Adrenal gland (tissue), 12 donors: ENCODE results near the gene CNNM2. TPM values are rescaled to one million over a fixed set of nuclear protein-coding genes. Genes with fewer than 3 reads are reported as not detected.

Source experiments
- DNase-seq, 7 donors: peaks; one replicate each; pipeline ENCODE4 v3.0.0-alpha.2; 2019 to 2020
- H3K27ac ChIP-seq, 5 donors: fragments of 200-600 bp; sonication (generic) in 4 of 5; 1 replicate in 3 of 5; 2 replicates in 2 of 5; pipeline versions ENCODE4 v1.5.1 to v1.8.0; 2016 to 2020; ENCODE audit warnings: mild to moderate bottlenecking in 1 of 5
- H3K27me3 ChIP-seq: fragments of 200-600 bp; 2 replicates; pipeline ENCODE4 v1.8.0; 2021
- H3K36me3 ChIP-seq, 2 donors: fragments of 200-600 bp; replicated peaks in 1 of 2; 1 replicate in 1 of 2; 2 replicates in 1 of 2; pipeline versions ENCODE4 v1.5.1 to v1.8.0; 2018 to 2022
- H3K4me1 ChIP-seq, 2 donors: fragments of 200-600 bp; replicated peaks in 1 of 2; 1 replicate in 1 of 2; 2 replicates in 1 of 2; pipeline versions ENCODE4 v1.5.1 to v1.8.0; 2018 to 2021
- H3K4me3 ChIP-seq, 4 donors: fragments of 200-600 bp; sonication (generic) in 3 of 4; one replicate each; pipeline ENCODE4 v1.5.1; 2016 to 2018
- H3K9me3 ChIP-seq, 3 donors: fragments of 200-600 bp; sonication (generic) in 1 of 3; replicated peaks in 1 of 3; 1 replicate in 2 of 3; 2 replicates in 1 of 3; pipeline versions ENCODE4 v1.5.1 to v1.8.0; 2016 to 2021
- POLR2A ChIP-seq, 2 donors: fragments of 450-650 bp; IDR thresholded peaks; one replicate each; pipeline ENCODE4 v1.6.1; 2017; ENCODE audit warnings: antibody characterized with exemption in 2 of 2, mild to moderate bottlenecking in 2 of 2, moderate library complexity in 1 of 2
- WGBS, 4 donors: extraction: QIAGEN DNeasy Blood & Tissue Kit in 2 of 4; methylation state at CpG; one replicate each; pipeline versions ENCODE4 v1.1.5 to v1.1.7; 2013 to 2017; 5-methylcytosine and 5-hydroxymethylcytosine counted together
- intact Hi-C, 2 donors: fragments of 100-400 bp; cut with DNase I; formaldehyde crosslinking; loops; one replicate each; pipeline versions ENCODE4 v1.14.1 to v1.15.0; 2022 to 2023
- polyA plus RNA-seq, 3 donors: library from polyadenylated mRNA; stranded (reverse); fragments of 200-250 nt in 2 of 3; fragments of 350-450 nt in 1 of 3; fragmentation: Illumina TruSeq in 1 of 3; extraction: RNeasy Lipid Tissue Mini Kit (QIAGEN cat#74804) in 1 of 3; gene quantifications; one replicate each; pipeline ENCODE4 v1.2.3, GENCODE V29; 2013 to 2014
- total RNA-seq, 9 donors: library from RNA; depleted of rRNA in 4 of 9; stranded (reverse); fragments of >200 nt in 4 of 9; fragments of 120-200 nt in 1 of 9; fragmentation: NEBNext Ultra II Directional in 1 of 9; extraction: Animal tissue kit (Norgen Biotek cat#: 25700) in 1 of 9; gene quantifications; one replicate each; pipeline versions ENCODE4 v1.1.0 to v1.2.4, GENCODE V29; 2013 to 2023
- TF ChIP-seq, protein P1 (sequence below), 6 experiments: fragments of 450-650 bp in 4 of 6; fragments of 200-600 bp in 2 of 6; sonication (generic) in 1 of 6; IDR thresholded peaks; 1 replicate in 5 of 6; 2 replicates in 1 of 6; pipeline versions ENCODE4 v1.5.1 to v1.8.0; 2016 to 2021; ENCODE audit warnings: antibody characterized with exemption in 6 of 6, mild to moderate bottlenecking in 2 of 6, moderate library complexity in 1 of 6
- donor health status: healthy with polysubstance abuse.
- donor health status: Bipolar disorder and iron deficiency.
- donor health status: DM: yes; HTN: yes; CAD: no.
- donor health status: DM: no; HTN: no; CAD: no.
- donor health status: DM: no; HTN: no; CAD: no.
- donor health status: DM: yes; HTN: yes; CAD: no.

The CNNM2 gene
- total and polyA plus RNA-seq, 12 donors: 5.4 to 52.0 (median 36.6) TPM

DNA sequence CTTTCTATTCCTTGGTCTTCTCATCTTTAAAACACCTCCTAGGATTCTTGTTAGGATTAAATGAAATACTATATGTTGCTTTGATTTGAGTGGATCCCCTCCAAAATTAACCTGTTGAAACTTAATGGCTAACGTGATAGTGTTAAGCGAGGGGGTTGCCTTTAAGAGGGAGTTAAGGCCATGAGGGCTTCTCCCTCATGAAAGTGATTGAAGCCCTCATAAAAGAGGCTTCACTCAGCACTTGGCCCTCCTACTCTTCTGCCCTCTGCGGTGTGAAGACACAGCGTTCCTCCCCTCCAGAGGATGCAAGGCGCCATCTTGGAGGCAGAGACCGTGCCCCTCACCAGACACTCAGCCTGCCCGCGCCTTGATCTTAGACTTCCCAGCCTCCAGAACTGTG lies 46.6 kb downstream of the CNNM2 start:
- no peak for DNase-seq
- intact Hi-C loops: no loop called here
- Histone ChIP-seq H3K27ac (peak overlapping the region; percentile 42 to 79 (median 74)), H3K9me3 (no peaks in the 10 kb centered on the region), H3K36me3 (no peaks in the 10 kb centered on the region), H3K27me3 (no peaks in the 10 kb centered on the region), H3K4me3 (no peak overlapping the region), H3K4me1 (peaks cover 35 to 38% of the 10 kb centered on the region in 2 donors)
- WGBS, 4 donors: 91 to 96% (median 94%) methylated on average over 8 of the region's 8 CpGs
- TF ChIP-seq, protein P1, sequence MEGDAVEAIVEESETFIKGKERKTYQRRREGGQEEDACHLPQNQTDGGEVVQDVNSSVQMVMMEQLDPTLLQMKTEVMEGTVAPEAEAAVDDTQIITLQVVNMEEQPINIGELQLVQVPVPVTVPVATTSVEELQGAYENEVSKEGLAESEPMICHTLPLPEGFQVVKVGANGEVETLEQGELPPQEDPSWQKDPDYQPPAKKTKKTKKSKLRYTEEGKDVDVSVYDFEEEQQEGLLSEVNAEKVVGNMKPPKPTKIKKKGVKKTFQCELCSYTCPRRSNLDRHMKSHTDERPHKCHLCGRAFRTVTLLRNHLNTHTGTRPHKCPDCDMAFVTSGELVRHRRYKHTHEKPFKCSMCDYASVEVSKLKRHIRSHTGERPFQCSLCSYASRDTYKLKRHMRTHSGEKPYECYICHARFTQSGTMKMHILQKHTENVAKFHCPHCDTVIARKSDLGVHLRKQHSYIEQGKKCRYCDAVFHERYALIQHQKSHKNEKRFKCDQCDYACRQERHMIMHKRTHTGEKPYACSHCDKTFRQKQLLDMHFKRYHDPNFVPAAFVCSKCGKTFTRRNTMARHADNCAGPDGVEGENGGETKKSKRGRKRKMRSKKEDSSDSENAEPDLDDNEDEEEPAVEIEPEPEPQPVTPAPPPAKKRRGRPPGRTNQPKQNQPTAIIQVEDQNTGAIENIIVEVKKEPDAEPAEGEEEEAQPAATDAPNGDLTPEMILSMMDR (IDR thresholded peaks at IDR 0.05): no peak
- no peak for TF ChIP-seq POLR2A (IDR thresholded peaks at IDR 0.05)

GRCh38 chr10:102965311-102965851 lies 47.3 kb downstream of the CNNM2 start:
- WGBS, 4 donors: 20 to 35% (median 31%) methylated on average over 7 of the region's 7 CpGs
- intact Hi-C loops: no loop called here
- Histone ChIP-seq H3K9me3 (no peaks in the 10 kb centered on the region), H3K36me3 (no peaks in the 10 kb centered on the region), H3K27ac (peak overlapping the region; percentile 15 to 79 (median 74)), H3K27me3 (no peaks in the 10 kb centered on the region), H3K4me1 (peaks cover 35 to 38% of the 10 kb centered on the region in 2 donors), H3K4me3 (peak overlapping the region in 1 of 4 donors; percentile 0)
- peak in 1 of 2 donors; percentile 4 for TF ChIP-seq POLR2A (IDR thresholded peaks at IDR 0.05)
- TF ChIP-seq, protein P1 (IDR thresholded peaks at IDR 0.05): peak in 1 of 6 experiments; percentile 4
- DNase-seq: no peak

- peaks cover 35 to 47% of the 10 kb centered on the region in 2 donors for H3K4me1 ChIP-seq
- H3K9me3 ChIP-seq: no peaks in the 10 kb centered on the region
- no peak overlapping the region for H3K4me3 ChIP-seq
- no peak for TF ChIP-seq POLR2A (IDR thresholded peaks at IDR 0.05)
- TF ChIP-seq, protein P1 (IDR thresholded peaks at IDR 0.05): no peak
- DNase-seq: no peak
- intact Hi-C loops: no loop called here
- peak overlapping the region in 1 of 5 donors; percentile 25 for H3K27ac ChIP-seq
- H3K36me3 ChIP-seq: no peaks in the 10 kb centered on the region
- H3K27me3 ChIP-seq: no peaks in the 10 kb centered on the region
These were observed 49.0 kb downstream of the CNNM2 start for GRCh38 chr10:102967123-102967522.

GRCh38 chr10:102970562-102971340 lies 52.7 kb downstream of the CNNM2 start:
- H3K4me1 ChIP-seq: peaks cover 13 to 32% of the 10 kb centered on the region in 2 donors
- 63 to 100% (median 73%) methylated on average over 1 of the region's 1 CpG for WGBS, 4 donors

More at GRCh38 chr10:102970562-102971340, 52.7 kb downstream of the CNNM2 start:
- no peaks in the 10 kb centered on the region for H3K27me3 ChIP-seq
- peak overlapping the region in 1 of 5 donors; percentile 0 for H3K27ac ChIP-seq
- peak in 1 of 7 donors; percentile 7 for DNase-seq
- TF ChIP-seq POLR2A (IDR thresholded peaks at IDR 0.05): no peak
- TF ChIP-seq, protein P1 (IDR thresholded peaks at IDR 0.05): no peak
- intact Hi-C loops: no loop called here
- no peak overlapping the region for H3K4me3 ChIP-seq
- H3K9me3 ChIP-seq: no peaks in the 10 kb centered on the region
- H3K36me3 ChIP-seq: no peaks in the 10 kb centered on the region
